Activated T-cell treated with anti-CD3 and anti-CD28 coated beads for 1 hour (primary cell): ENCODE data around the gene EXOC3L4.
"Not testable (repeated sequence)": the region's sequence is repeated elsewhere in the genome, so short reads cannot be mapped to it uniquely, and the experiment has no call there.

Experiments
- DNase-seq: peaks from one replicate; pipeline ENCODE4 v3.0.0-alpha.2; 2020; ENCODE audit warnings: low read depth

EXOC3L4 gene

GRCh38 chr14:103094406-103095209 is at the start of gene EXOC3L4:
Gene EXOC3L4, plus strand, starts transcription at chr14:103094725. Its CDS starts 5,495 bp downstream, at chr14:103100220.
- DNase-seq, result no peak

DNA sequence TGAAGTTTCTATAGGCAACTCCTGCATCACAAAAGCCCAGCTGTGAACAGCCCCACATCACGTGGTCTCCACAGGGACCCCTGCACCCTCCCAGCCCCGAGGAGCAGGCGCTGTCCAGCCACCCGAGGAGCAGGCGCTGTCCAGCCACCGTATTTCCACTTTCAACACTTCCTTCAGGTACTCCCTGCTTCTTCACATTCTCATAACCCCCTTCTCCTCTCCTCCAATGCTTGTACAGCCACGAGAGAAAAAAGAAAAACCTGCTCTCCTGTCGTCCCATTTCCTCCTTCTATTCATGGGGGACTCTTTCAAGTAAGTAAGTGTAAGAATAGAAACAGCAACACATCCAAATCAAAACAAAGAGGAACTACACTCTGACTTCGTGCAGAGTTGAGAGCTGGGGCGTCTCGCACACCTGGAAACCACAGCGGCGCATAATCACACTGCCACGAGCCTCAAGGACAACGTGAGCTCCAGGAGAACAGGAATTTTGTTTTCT is 49.1 kb upstream of the EXOC3L4 start:
- no peak for DNase-seq

DNA sequence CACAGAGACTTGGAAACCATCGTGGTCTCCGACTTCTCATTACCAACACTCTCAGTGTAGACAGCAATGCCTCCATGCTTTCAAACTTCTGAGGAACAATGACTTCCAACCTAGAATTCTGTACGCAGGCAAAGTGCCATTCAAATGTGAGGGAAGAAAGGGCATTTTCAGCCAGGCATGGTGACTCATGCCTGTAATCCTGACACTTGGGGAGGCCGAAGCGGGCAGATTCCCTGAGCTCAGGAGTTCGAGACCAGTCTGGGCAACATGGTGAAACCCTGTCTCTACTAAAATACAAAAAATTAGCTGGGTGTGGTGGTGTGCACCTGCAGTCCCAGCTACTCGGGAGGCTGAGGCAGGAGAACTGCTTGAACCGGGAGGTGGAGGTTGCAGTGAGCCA is 47.1 kb upstream of the EXOC3L4 start:
- not testable (repeated sequence) for DNase-seq

GRCh38 chr14:103050935-103051334 is 43.6 kb upstream of the EXOC3L4 start:
- DNase-seq, result no peak

DNA sequence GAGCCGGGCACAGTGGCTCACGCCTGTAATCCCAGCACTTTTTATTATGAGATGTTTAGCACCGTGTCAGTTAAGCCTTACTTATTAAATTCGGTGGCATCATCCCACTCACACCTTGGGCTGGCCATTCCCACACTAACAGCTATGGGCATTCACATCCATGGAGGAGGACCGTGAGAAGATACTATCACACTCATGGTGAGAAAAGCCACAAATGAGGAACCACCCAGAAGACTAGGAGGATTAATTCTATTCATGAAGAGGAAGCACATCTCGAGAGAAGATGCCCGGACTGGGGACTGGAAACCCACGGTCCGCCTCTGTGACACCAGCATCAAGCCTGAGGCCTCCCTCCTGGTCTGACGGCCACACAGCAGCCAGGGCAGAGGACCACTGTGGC is 42.1 kb upstream of the EXOC3L4 start:
- no peak for DNase-seq

DNA sequence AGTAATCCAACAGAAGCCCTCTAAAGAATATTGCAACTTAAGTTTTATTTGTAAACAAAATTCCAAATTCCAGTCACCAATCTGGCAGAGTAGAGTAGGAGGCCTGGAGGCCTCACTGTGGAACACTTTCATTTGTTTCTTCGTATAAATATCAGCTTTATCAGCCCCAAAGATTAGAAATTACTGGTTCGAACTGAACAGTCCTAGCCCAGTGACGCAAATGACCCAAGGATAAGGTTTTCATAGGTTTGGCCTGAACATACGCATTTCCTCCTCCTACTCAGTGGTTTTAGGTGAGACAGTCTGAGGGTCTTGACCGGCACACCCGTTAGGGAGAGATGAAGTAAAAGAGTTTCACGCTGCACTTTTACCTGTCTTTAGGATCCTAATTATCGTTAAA is 38.8 kb upstream of the EXOC3L4 start:
- no peak for DNase-seq

DNA sequence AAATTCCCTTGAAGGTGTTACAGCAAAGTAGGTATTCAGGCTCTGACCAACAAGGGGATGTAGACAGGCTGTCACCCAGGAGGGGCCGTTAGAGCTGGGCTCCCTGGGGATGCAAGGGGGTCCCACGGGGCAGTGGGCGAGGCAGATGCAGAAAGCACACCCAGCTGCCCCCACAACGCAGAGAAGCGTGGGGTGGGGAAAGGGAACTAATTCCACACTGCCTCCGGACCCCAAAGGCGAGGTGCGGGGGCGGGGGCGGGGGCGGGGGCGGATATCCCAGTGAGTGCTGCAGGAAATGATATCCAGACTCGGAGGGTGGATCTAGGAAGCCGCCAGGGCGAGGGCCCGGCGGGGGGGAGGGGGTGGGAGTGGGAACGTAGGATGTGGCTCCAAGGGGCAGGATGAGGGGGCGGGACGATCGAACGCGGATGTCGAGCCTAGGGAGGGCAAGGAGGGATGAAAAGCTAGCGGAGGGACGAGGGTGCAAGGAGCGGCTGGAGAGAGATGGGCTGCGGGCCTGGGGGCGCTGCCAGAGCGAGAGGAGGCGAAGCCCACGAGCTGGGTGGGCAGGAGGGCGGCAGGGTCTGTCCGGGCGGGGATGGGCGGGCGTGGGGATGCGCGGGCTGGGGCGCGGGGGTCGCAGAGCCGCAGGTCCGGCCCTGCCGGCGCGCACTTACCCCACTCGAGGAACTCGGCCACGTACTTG is 38.0 kb upstream of the EXOC3L4 start:
- DNase-seq, result no peak

- DNase-seq, result no peak
These were observed 37.5 kb upstream of the EXOC3L4 start for GRCh38 chr14:103057028-103057371.

DNA sequence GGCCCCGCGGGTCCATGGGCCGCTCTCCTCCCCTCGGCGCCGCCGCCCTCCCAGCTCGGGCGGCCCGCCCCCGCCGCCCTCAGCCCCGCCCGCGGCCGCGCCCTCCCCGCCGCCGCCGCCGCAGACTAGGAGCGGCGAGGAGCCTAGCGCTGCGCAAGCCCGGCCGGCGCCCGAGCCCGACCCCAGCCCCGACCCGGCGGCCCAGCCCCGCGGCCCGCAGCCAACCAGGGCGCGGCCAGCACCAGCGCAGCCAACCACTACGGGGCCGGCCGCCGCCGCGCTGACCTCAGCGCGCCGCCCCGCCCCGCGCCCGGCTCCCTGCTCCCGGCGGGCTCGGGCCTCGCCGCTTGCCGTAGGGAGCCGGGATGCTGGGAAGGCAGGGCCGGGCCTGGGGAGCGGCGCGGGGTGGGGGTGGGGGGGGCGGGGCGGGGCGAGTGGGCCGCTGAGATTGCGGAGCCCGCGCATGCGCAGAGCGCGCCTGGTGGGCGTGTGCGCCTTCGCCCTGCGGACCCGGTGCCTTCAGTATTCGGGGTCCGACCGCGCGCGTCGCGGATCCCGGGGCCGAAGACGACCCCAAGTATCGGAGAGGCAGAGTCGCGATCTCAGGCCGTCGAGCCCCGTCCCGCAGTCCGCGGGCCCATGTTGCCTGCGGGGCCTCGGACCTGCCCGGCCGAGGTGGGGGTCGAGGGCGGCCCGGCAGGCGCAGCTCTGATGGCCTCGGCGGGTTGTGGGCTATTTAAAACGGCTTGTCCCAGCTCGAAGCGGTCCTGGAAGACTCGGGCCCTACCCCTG is 37.0 kb upstream of the EXOC3L4 start, which contains the start of gene CDC42BPB:
Gene CDC42BPB, minus strand, starts transcription at position 178 of the 792 bp plus-strand sequence. CDS start 376 bp downstream, outside the sequence.
- DNase-seq, result peak; percentile 50

GRCh38 chr14:103058164-103059055 is 36.1 kb upstream of the EXOC3L4 start:
- no peak for DNase-seq

GRCh38 chr14:103059556-103059955 is 35.0 kb upstream of the EXOC3L4 start:
- DNase-seq, result no peak

GRCh38 chr14:103061482-103061976 is 33.0 kb upstream of the EXOC3L4 start:
- DNase-seq, result no peak

GRCh38 chr14:103064436-103064835 is 30.1 kb upstream of the EXOC3L4 start:
- no peak for DNase-seq

DNA sequence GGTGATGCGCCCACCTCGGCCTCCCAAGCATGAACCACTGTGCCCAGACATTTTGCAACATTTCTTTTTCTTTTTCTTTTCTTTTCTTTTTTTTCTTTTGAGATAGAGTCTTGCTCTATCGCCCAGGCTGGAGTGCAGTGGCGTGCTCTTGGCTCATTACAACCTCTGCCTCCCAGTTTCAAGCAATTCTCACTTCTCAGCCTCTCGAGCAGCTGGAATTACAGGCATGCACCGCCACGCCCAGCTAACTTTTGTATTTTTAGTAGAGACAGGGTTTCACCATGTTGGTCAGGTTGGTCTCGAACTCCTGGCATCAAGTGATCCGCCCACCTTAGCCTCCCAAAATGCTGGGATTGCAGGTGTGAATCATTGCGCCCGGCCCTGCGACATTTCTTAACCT is 29.5 kb upstream of the EXOC3L4 start:
- DNase-seq, result no peak

GRCh38 chr14:103065861-103066260 is 28.7 kb upstream of the EXOC3L4 start:
- no peak for DNase-seq

- no peak for DNase-seq
These were observed 28.1 kb upstream of the EXOC3L4 start for GRCh38 chr14:103066399-103066798.

- DNase-seq, result no peak
These were observed 27.1 kb upstream of the EXOC3L4 start for GRCh38 chr14:103067231-103067954.

DNA sequence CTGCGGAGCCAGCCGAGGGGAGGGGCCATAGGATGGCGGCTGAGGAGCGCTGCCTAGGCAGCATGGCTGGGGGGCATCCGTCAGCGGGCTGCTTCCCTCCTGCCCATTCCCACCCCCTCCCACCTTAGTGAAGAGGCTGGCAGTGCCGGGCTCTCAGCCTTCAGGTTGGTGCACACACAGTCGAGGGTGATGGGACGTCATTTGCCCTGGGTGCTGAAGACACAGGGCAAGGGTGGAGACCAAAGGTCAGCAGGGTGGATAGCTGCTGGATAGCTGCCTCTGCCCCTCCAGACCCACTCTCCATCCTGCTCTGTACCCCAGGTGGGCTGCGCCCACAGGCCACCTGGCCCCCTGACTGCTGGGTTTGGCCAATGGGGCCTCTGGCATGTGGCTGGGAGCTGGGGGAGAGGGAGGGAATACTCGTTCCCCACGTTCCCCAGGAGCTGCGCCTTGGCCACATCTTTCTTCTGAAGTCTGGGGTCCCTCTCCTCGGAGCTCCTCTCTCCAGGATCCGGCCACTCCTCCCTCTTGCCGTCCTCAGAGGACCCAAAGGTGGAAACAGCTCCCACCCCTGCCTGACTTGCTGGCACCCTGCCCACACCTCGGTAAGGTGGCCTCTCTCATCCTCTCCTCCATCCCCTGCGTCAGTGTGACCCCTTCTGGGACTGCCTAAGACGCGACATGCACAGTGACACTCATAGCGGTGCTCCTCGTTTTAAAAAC is 26.0 kb upstream of the EXOC3L4 start:
- no peak for DNase-seq

DNA sequence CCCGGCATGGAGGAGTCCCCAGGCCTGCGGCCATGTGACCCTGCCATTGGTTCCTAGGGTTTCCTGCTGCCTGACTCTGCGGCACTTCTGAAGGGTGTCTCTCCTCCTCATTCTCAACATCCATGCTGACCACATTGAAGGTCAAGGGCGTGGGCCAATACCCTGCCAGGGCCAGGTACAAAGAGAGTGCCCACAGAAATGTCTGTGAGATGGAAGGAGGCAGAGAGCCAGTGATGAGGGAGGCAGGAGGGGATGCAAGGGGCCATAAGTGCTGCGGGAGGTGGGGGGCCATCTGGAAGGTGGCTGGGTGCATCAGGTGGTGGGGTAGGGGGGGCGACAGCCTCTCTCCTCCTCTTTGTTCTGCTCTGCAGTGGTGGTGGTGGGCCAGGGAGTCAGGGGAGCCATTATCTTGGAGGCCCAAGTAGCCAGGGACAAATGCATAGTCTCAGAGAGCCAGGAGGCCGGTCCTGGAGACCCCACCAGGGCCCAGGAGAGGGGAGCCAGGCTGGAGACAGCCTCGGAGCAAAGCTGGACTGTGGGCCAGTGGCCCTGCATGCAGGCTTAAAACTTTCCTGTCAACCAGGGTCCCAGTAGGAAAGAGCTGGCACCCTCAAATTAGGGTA is 24.2 kb upstream of the EXOC3L4 start:
- DNase-seq, result no peak
